GM19395 (cell line): ENCODE results near the gene SS18L1.

Experiments
- ATAC-seq: cut with Tn5 transposase; IDR thresholded peaks from one replicate; pipeline ENCODE4 v1.9.1; 2021; ENCODE audit warnings: mild to moderate bottlenecking, moderate library complexity; ENCODE audit not compliant: unreplicated experiment

The SS18L1 gene

GRCh38 chr20:62119591-62120364 lies 23.8 kb upstream of the SS18L1 start:
- ATAC-seq, result no peak

- ATAC-seq, result no peak
Observed at GRCh38 chr20:62120365-62120762, 23.2 kb upstream of the SS18L1 start.

GRCh38 chr20:62120990-62121775 lies 22.4 kb upstream of the SS18L1 start:
- ATAC-seq, result peak; percentile 19

- ATAC-seq, result peak; percentile 67
Observed at GRCh38 chr20:62121776-62122653, 21.6 kb upstream of the SS18L1 start, which contains the start of gene LSM14B. LSM14B (plus strand) TSS chr20:62122475; CDS start chr20:62122667, 192 bp downstream.

GRCh38 chr20:62122654-62123449 lies 20.7 kb upstream of the SS18L1 start:
- ATAC-seq, result peak; percentile 7

- ATAC-seq, result no peak
Observed at GRCh38 chr20:62123450-62124118, 20.0 kb upstream of the SS18L1 start.

GRCh38 chr20:62126141-62126540 lies 17.4 kb upstream of the SS18L1 start:
- ATAC-seq, result no peak

- no peak for ATAC-seq
Observed at GRCh38 chr20:62127799-62128198, 15.8 kb upstream of the SS18L1 start.

GRCh38 chr20:62128502-62128901 lies 15.1 kb upstream of the SS18L1 start:
- ATAC-seq, result no peak

GRCh38 chr20:62129731-62130531 lies 13.6 kb upstream of the SS18L1 start:
- no peak for ATAC-seq

- no peak for ATAC-seq
Observed at GRCh38 chr20:62131560-62132320, 11.8 kb upstream of the SS18L1 start.

- ATAC-seq, result no peak
Observed at GRCh38 chr20:62132421-62132820, 11.1 kb upstream of the SS18L1 start.

GRCh38 chr20:62133051-62133845 lies 10.3 kb upstream of the SS18L1 start:
- ATAC-seq, result no peak

- no peak for ATAC-seq
Observed at GRCh38 chr20:62133864-62134263, 9.7 kb upstream of the SS18L1 start.

GRCh38 chr20:62134735-62135231 lies 8.8 kb upstream of the SS18L1 start:
- no peak for ATAC-seq

- no peak for ATAC-seq
Observed at GRCh38 chr20:62135573-62136266, 7.8 kb upstream of the SS18L1 start.
